ENCODE measurements around the gene SLC44A5. TPM values are rescaled to one million over a fixed set of nuclear protein-coding genes. Genes with fewer than 3 reads are reported as not detected.
"Not testable (repeated sequence)": the region's sequence is repeated elsewhere in the genome, so short reads cannot be mapped to it uniquely, and the experiment has no call there.

SLC44A5 gene
- total RNA-seq, 1 donor from 2014 or later = 15.4 TPM

GRCh38 chr1:75198761-75199160 lies 412.2 kb downstream of the SLC44A5 start:
- Mint-ChIP-seq H3K4me1 (ENCODE audit: low read depth, unreplicated experiment) (peaks cover 2% of the 10 kb centered on the region), H3K36me3 (ENCODE audit: unreplicated experiment) (no peaks in the 10 kb centered on the region), H3K9me3 (ENCODE audit: unreplicated experiment) (no peaks in the 10 kb centered on the region), H3K27ac (ENCODE audit: unreplicated experiment) (no peak overlapping the region), H3K4me3 (ENCODE audit: unreplicated experiment) (no peak overlapping the region), H3K27me3 (ENCODE audit: unreplicated experiment) (no peaks in the 10 kb centered on the region)
- DNase-seq = no peak
- TF ChIP-seq CTCF (IDR thresholded peaks at IDR 0.05; ENCODE audit: partially characterized antibody, unreplicated experiment) = no peak

GRCh38 chr1:75198163-75198562 lies 412.8 kb downstream of the SLC44A5 start:
- H3K4me1 Mint-ChIP-seq (ENCODE audit: low read depth, unreplicated experiment) = peaks cover 2% of the 10 kb centered on the region
- TF ChIP-seq CTCF (IDR thresholded peaks at IDR 0.05; ENCODE audit: partially characterized antibody, unreplicated experiment) = no peak
- H3K4me3 Mint-ChIP-seq (ENCODE audit: unreplicated experiment) = no peak overlapping the region
- H3K36me3 Mint-ChIP-seq (ENCODE audit: unreplicated experiment) = no peaks in the 10 kb centered on the region
- no peaks in the 10 kb centered on the region for H3K27me3 Mint-ChIP-seq (ENCODE audit: unreplicated experiment)
- H3K9me3 Mint-ChIP-seq (ENCODE audit: unreplicated experiment) = no peaks in the 10 kb centered on the region
- no peak for DNase-seq
- H3K27ac Mint-ChIP-seq (ENCODE audit: unreplicated experiment) = no peak overlapping the region

GRCh38 chr1:75188892-75189291 lies 422.0 kb downstream of the SLC44A5 start:
- H3K4me1 Mint-ChIP-seq (ENCODE audit: low read depth, unreplicated experiment) = peaks cover 15% of the 10 kb centered on the region
- peak overlapping the region; percentile 24 for H3K27ac Mint-ChIP-seq (ENCODE audit: unreplicated experiment)
- TF ChIP-seq CTCF (IDR thresholded peaks at IDR 0.05; ENCODE audit: partially characterized antibody, unreplicated experiment) = no peak
- no peaks in the 10 kb centered on the region for H3K36me3 Mint-ChIP-seq (ENCODE audit: unreplicated experiment)
- H3K4me3 Mint-ChIP-seq (ENCODE audit: unreplicated experiment) = peak overlapping the region; percentile 10
- no peaks in the 10 kb centered on the region for H3K9me3 Mint-ChIP-seq (ENCODE audit: unreplicated experiment)
- H3K27me3 Mint-ChIP-seq (ENCODE audit: unreplicated experiment) = no peaks in the 10 kb centered on the region
- no peak for DNase-seq

- not testable (repeated sequence) for H3K4me3 Mint-ChIP-seq (ENCODE audit: unreplicated experiment); H3K27ac Mint-ChIP-seq (ENCODE audit: unreplicated experiment); H3K36me3 Mint-ChIP-seq (ENCODE audit: unreplicated experiment)
Observed at GRCh38 chr1:75181214-75181955, 429.5 kb downstream of the SLC44A5 start.

GRCh38 chr1:75174031-75174760 lies 436.7 kb downstream of the SLC44A5 start:
- no peak for DNase-seq
- peaks cover 4% of the 10 kb centered on the region for H3K9me3 Mint-ChIP-seq (ENCODE audit: unreplicated experiment)
- H3K27ac Mint-ChIP-seq (ENCODE audit: unreplicated experiment) = no peak overlapping the region
- H3K27me3 Mint-ChIP-seq (ENCODE audit: unreplicated experiment) = peaks cover 1% of the 10 kb centered on the region
- no peak overlapping the region for H3K4me3 Mint-ChIP-seq (ENCODE audit: unreplicated experiment)
- no peak for TF ChIP-seq CTCF (IDR thresholded peaks at IDR 0.05; ENCODE audit: partially characterized antibody, unreplicated experiment)
- no peaks in the 10 kb centered on the region for H3K4me1 Mint-ChIP-seq (ENCODE audit: low read depth, unreplicated experiment)
- no peaks in the 10 kb centered on the region for H3K36me3 Mint-ChIP-seq (ENCODE audit: unreplicated experiment)

More at GRCh38 chr1:75181214-75181955, 429.5 kb downstream of the SLC44A5 start:
- not testable (repeated sequence) for H3K9me3 Mint-ChIP-seq (ENCODE audit: unreplicated experiment); H3K4me1 Mint-ChIP-seq (ENCODE audit: low read depth, unreplicated experiment); H3K27me3 Mint-ChIP-seq (ENCODE audit: unreplicated experiment); DNase-seq

Measured in glutamatergic neuron (in vitro differentiated cells).